ENCODE results near the gene DACH1.

DACH1 gene

GRCh38 chr13:71771144-71771543, 95.9 kb downstream of the DACH1 start:
- no peak for DNase-seq

DNA sequence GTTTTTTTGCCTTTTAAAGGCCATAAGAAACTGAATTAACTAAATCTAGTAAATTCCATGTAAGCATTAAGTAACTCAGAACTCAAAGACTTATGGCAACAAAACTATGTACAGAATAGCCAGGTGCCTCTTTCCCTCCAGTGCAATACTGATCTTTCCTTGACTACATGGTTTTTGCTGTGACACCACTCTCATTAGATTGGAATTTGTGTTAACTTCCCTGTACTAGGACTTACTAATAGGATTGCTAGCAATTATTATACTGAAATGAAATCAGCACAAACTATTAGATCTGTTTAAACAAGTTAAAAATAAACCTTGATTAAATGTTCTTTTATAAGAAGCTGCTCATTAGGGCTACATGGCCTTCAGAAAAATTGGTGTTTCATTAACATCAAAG, 96.3 kb downstream of the DACH1 start:
- no peak for DNase-seq

GRCh38 chr13:71768881-71769280, 98.1 kb downstream of the DACH1 start:
- no peak for DNase-seq

- DNase-seq = no peak
These were observed 107.1 kb downstream of the DACH1 start for GRCh38 chr13:71759651-71760511.

- no peak for DNase-seq
These were observed 108.2 kb downstream of the DACH1 start for GRCh38 chr13:71758828-71759227.

- no peak for DNase-seq
These were observed 112.5 kb downstream of the DACH1 start for GRCh38 chr13:71754407-71754974.

GRCh38 chr13:71752775-71753513, 114.1 kb downstream of the DACH1 start:
- no peak for DNase-seq

DNA sequence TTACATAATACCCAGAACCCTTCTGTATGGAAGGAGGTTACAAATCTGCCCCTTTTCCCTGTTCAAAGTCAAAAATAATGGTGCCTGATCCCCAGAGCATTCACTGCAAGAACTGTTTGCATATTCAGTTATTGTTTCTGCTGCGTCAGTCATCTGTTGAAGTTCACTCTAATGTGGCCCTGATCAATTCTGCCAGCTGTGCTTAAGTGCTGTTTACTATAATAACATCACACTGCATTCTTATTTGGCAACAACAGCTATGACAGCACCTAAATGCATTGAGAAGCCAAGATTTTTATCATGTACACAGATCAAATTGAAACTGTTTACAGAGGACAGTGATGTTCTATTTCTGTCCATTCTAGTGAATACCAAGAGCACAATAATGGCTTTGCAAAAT, 115.9 kb downstream of the DACH1 start:
- no peak for DNase-seq

- DNase-seq = no peak
These were observed 136.7 kb downstream of the DACH1 start for GRCh38 chr13:71730267-71730666.

DNA sequence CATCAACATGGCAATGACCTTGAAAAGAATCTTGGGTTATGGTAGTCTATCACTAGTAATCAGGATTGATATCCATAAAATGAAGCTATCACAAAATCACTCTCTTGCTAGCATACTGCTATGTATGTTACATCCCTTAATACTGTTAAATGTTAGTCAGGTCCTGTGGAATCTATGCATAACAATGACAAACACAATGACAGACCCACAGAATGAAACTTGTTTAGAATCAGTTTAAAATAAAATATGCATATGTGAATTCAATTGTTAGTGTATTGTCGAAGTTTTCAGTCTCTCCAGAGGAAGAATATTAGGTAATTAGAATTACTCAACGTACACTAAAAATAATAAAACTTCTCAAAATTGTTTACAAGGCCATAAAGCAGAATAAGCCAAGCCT, 137.6 kb downstream of the DACH1 start:
- no peak for DNase-seq

DNA sequence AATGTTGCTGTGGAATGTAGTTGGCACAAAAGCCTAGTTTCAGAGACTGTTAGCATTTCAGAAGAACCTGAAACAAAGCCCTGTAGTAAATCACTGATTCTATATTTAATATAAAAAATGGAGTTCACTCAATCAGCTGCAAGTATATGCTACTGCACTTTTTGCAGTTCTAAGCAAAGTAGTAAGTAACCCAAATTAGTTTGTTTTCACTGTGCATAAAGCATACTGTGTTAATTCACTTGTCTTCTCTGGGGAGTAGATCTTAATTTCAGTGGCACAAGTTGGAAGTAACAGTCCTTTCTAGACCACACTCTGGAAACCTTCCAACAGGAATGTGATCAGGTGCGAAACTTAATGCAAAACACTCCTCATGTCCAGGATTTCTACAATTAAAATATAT, 139.3 kb downstream of the DACH1 start:
- no peak for DNase-seq

GRCh38 chr13:71727042-71727441, 140.0 kb downstream of the DACH1 start:
- DNase-seq = no peak

DNA sequence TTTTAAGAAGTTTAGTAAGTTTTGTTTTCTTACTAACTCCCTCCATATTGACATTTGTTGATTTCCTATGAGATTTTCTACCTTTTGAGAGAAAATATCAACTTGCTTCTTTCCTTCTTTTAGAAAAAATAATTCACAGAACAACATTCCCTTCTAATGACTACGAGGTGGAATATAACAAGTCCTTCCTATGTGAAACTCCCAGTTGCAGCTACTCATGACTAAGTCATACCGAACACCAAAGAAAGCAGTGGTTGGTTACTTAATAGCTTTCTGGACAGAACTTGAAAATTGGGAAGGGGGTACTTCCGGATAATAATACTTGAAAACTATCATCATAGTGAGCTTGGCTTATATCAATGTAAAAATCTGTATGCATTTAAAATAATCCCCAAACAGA, 144.8 kb downstream of the DACH1 start:
- DNase-seq = no peak

DNA sequence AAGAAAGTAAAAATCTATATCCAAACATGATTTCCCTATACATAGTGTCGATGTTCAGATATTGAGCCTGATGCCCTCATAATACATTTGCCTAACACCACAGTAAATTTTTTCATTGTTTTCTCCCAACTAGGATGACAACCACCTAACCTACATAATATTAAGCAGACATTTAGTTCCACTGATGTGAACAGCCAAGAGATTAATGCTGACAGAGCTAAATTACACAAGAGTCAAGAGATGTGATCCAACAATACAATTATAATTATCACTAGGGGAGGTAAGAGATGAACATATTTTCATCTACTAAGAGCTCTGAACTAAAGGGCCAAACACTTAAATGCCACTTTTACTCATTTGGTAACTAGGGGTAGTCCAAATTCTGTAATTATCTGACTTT, 145.9 kb downstream of the DACH1 start:
- DNase-seq = no peak

- no peak for DNase-seq
These were observed 148.1 kb downstream of the DACH1 start for GRCh38 chr13:71718931-71719330.

DNA sequence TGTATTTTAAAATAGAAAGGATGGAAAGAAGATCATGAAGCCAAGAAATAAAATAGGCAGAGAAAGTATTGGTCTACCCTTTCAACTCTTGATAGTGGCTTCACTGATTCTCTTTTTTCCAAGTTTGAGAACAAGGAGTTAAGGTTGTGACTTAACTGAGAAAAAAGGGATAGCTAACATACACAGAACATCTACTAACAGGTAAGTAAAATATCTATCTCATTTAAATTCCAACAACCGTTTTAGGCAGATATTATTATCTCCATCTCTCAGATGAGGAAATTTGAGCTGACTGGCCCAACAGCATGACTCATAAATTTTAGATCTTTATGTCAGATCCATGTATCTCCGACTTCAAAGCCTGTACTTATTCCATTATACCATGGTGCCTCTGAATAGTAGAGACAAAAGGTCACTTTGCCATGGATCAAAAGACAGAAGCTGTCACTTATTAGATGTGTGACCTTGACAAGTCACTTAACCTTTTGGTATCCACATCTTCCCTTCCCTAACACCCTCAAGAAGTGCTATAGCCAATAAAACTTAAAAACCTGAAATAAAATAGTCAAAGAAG, 152.1 kb downstream of the DACH1 start:
- DNase-seq = no peak

- no peak for DNase-seq
These were observed 153.9 kb downstream of the DACH1 start for GRCh38 chr13:71712988-71713653.

DNA sequence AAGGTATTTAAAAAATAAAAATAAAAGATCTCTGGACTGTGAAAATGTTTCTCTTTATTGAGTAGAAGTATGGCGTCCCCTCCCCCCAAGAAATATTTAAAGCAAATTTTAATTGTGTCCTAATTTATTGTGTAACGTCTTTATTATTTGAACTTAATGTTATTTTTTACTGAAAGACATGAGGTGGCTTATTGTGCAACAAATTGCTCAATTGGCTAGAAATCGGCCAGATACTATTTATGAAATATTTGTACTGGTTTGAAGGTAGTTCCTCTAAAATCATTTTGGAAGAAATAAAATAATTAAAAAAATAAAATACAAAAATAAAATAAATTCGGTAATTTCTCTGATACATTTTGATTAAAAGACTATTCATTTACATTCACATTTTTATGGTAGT, 162.3 kb downstream of the DACH1 start:
- DNase-seq = no peak

- no peak for DNase-seq
These were observed 163.9 kb downstream of the DACH1 start for GRCh38 chr13:71703138-71703537.

DNA sequence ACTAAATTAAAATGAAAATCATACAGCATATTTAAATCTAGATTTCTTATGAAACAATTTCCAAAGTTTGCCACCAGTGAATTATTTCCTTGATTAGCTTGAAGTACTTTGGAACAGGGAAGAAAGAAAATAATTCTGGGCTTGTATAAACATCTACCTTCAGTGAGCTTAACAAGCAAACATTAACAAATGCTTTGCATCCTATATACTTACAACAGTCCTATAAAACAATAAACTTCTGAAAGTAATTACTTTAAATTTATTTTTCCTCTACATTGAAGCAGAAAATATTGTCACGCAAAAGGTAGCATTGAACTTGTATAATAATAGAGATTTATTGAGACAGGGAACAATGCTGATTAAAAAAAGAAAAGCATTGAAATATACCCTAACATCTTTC, 164.8 kb downstream of the DACH1 start:
- DNase-seq = no peak

- DNase-seq = no peak
These were observed 165.3 kb downstream of the DACH1 start for GRCh38 chr13:71701741-71702140.

GRCh38 chr13:71699342-71699741, 167.7 kb downstream of the DACH1 start:
- no peak for DNase-seq

DNA sequence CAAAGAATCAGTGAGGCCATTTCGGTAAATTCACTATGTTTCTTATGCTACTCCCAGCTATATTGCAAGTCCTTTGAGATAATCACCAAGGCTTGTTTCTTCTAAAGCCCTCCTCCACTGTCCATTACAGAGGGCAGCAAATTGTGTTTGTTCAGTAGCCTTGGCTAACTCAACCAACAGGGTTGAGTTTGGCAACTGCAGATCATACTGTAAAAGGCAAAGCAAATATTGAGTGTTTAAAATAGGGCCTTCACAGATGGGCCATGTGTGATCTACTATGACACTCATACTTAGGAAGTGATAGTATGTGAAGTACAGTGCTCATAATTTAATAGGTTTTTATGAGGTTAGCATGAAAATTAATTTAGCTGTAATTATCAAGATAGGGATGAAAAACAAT, 171.3 kb downstream of the DACH1 start:
- DNase-seq = no peak

Measured in activated effector memory CD4-positive, alpha-beta T cell treated with anti-CD3 and anti-CD28 coated beads, Interleukin-2, amount 50 U/mL, for 16 hours (primary cell).